Panc1 (cell line): ENCODE measurements around the gene CADM1. TPM values are rescaled to one million over a fixed set of nuclear protein-coding genes. Genes with fewer than 3 reads are reported as not detected.

Experiments
- ATAC-seq: fragments of 200-7000 bp; cut with Tn5 transposase; 2 replicates; pipeline ENCODE4 v1.9.1; 2020; ENCODE audit warnings: mild to moderate bottlenecking, moderate library complexity
- BruUV-seq: library from RNA; stranded (reverse); fragments of 400-500 nt; replicated peaks from 2 replicates; lab custom pipeline; 2021; lab: Mats Ljungman, UMichigan
- CTCF ChIA-PET: fragments of 300-600 bp; sonication (Branson Sonifier 250); formaldehyde crosslinking; loops from one replicate; lab custom pipeline; 2022; ENCODE audit warnings: antibody characterized with exemption; lab: Charles Lee
- POLR2A ChIA-PET: fragments of 300-600 bp; sonication (Branson Sonifier 250); formaldehyde crosslinking; loops from one replicate; lab custom pipeline; 2022; ENCODE audit warnings: antibody characterized with exemption; lab: Charles Lee
- DNase-seq: peaks from one replicate; pipeline ENCODE4 v3.0.0-alpha.2; 2010; ENCODE audit warnings: low read depth, low spot score
- H3K27ac ChIP-seq: 2 replicates; pipeline ENCODE4 v1.5.1; 2011; ENCODE audit warnings: mild to moderate bottlenecking, low read length, inconsistent platforms
- H3K27me3 ChIP-seq: fragments of 200-500 bp; sonication (Bioruptor generic); 2 replicates; pipeline ENCODE4 v1.6.0; 2014; ENCODE audit warnings: low read length, inconsistent platforms; ENCODE audit not compliant: control insufficient read depth, insufficient read depth
- H3K36me3 ChIP-seq: fragments of 200-500 bp; sonication (Bioruptor generic); 2 replicates; pipeline ENCODE4 v1.5.1; 2014; ENCODE audit warnings: inconsistent platforms, mild to moderate bottlenecking, low read length, moderate library complexity; ENCODE audit not compliant: control insufficient read depth, insufficient read depth
- H3K4me1 ChIP-seq: 2 replicates; pipeline ENCODE4 v1.5.1; 2011; ENCODE audit warnings: inconsistent platforms, mild to moderate bottlenecking, low read length, moderate library complexity; ENCODE audit not compliant: control insufficient read depth, insufficient read depth
- H3K4me3 ChIP-seq, 2 experiments: 2 replicates each; pipeline ENCODE4 v1.5.1; 2011 to 2012; ENCODE audit warnings: low read depth in 2 of 2, low read length in 2 of 2, mild to moderate bottlenecking in 2 of 2, inconsistent platforms in 1 of 2, moderate library complexity in 1 of 2
- H3K9me3 ChIP-seq: fragments of 200-500 bp; sonication (Bioruptor generic); 2 replicates; pipeline ENCODE4 v1.5.1; 2014; ENCODE audit warnings: low read depth, mild to moderate bottlenecking, inconsistent platforms, low read length, moderate library complexity; ENCODE audit not compliant: control insufficient read depth, insufficient read depth
- CTCF ChIP-seq: fragments of 450-650 bp; IDR thresholded peaks from 2 replicates; pipeline ENCODE4 v1.5.1; 2017; ENCODE audit warnings: mild to moderate bottlenecking
- POLR2AphosphoS5 ChIP-seq: IDR thresholded peaks from 2 replicates; pipeline ENCODE4 v1.6.1; 2012; ENCODE audit warnings: mild to moderate bottlenecking, low read depth, low read length, moderate library complexity
- REST ChIP-seq, 2 experiments: IDR thresholded peaks; 2 replicates each; pipeline ENCODE4 v1.6.1; 2011 to 2012; ENCODE audit warnings: low read depth in 2 of 2, control low read depth in 1 of 2, low read length in 1 of 2, mild to moderate bottlenecking in 1 of 2, moderate library complexity in 1 of 2; ENCODE audit not compliant: insufficient read depth in 1 of 2
- SIN3A ChIP-seq: IDR thresholded peaks from 2 replicates; pipeline ENCODE4 v1.6.1; 2012; ENCODE audit warnings: low read depth, mild to moderate bottlenecking, low read length, moderate library complexity, borderline replicate concordance; ENCODE audit not compliant: insufficient read depth
- TCF7L2 ChIP-seq: IDR thresholded peaks from 2 replicates; pipeline ENCODE4 v1.6.1; 2011; ENCODE audit warnings: mild to moderate bottlenecking, low read depth, low read length, inconsistent platforms
- in situ Hi-C: cut with HindIII; loops from 2 replicates; pipeline ENCODE4 v1.10.0; 2016; ENCODE audit warnings: low sequenced_read_pairs, low pct_unique_long_range_greater_than_20kb
- intact Hi-C: fragments of 100-400 bp; cut with micrococcal nuclease; formaldehyde crosslinking; loops from one replicate; pipeline ENCODE4 v1.10.0; 2022; ENCODE audit not compliant: unreplicated experiment
- total RNA-seq: library from RNA; stranded (reverse); gene quantifications from one replicate; pipeline ENCODE4 v1.2.1, GENCODE V29; 2021; ENCODE audit not compliant: unreplicated experiment

Gene CADM1
- total RNA-seq, 1 experiment from 2014 or later = 3.9 TPM

DNA sequence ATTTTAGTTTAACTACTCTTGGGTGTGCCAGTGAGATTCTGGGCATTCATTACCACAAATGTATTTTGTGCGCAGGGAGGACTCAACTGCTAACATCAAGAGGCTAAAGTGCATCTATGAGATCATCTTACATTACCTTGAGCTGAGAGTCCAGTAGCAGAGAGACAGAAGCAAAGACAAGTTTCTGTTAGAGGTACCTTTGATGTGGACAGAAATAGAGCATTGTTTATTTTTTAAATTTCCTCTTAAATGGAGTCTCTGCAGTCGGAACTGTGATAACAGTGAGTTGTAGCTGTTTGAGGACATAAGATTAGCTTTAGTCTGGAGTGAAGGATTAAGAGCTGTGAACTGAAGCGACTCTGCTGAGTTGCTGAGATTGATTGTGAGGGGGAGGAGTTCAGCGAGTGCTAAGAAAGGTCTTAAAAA lies 297.0 kb downstream of the CADM1 start:
- TF ChIP-seq POLR2AphosphoS5 = no peak
- TF ChIP-seq SIN3A = no peak
- TF ChIP-seq CTCF = no peak
- H3K36me3 ChIP-seq = no peaks in the 10 kb centered on the region
- no TSS peak for BruUV-seq
- no peak overlapping the region for H3K27ac ChIP-seq
- H3K4me1 ChIP-seq = no peaks in the 10 kb centered on the region
- CTCF ChIA-PET = no interaction called here
- no peaks in the 10 kb centered on the region for H3K27me3 ChIP-seq
- in situ Hi-C loops = no loop called here
- ATAC-seq = no peak
- no peaks in the 10 kb centered on the region for H3K9me3 ChIP-seq
- intact Hi-C loops = no loop called here
- POLR2A ChIA-PET = interaction anchor here (0.6 kb wide), 1 partner anchor 631 kb away, joined by 5 read pairs; no protein-coding TSS in a partner anchor
- no peak for DNase-seq
- no peak overlapping the region for H3K4me3 ChIP-seq

DNA sequence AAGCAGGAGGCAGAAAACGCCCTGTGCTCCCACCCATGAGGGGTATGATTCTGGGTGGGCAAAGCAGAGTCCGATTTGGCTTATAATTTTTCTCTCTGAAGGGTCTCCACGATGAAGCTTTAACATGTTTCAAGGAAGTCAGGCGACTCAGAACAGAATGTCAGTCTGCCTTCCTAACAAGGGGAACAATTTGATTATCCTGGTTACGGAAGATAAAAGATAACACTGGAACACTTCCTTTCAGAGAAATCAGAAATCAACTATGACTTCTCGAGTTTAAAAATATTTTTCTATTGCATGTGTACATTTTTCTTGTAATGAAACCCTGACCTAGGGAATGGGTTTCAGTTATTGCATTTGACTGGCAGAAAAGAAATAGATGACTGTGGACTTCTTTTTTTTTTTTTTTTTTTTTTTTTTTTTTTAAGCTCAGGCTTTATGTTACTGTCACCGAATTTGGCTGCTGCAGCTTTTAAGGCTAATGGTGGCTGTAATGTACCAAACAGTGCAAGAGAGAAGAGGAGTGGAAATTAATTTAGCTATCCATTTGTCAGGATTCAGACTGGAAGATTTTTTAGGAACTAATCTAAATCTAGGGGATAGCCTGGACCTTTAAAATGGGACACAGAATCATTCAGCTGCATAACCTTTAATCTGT lies 297.7 kb downstream of the CADM1 start:
- in situ Hi-C loops = no loop called here
- DNase-seq (no peak), ATAC-seq (no peak)
- H3K4me1 ChIP-seq = no peaks in the 10 kb centered on the region
- ChIA-PET CTCF (no interaction called here), POLR2A (interaction anchor here (0.6 kb wide), 1 partner anchor 630 kb away, joined by 5 read pairs; no protein-coding TSS in a partner anchor)
- H3K27me3 ChIP-seq = no peaks in the 10 kb centered on the region
- H3K36me3 ChIP-seq = no peaks in the 10 kb centered on the region
- no peaks in the 10 kb centered on the region for H3K9me3 ChIP-seq
- TF ChIP-seq REST (IDR thresholded peaks at IDR 0.05; ENCODE audit: insufficient read depth in 1 of 2, low read depth in 2 of 2, low read length in 1 of 2) (no peak), SIN3A (no peak), CTCF (no peak), TCF7L2 (no peak), POLR2AphosphoS5 (no peak)
- H3K4me3 ChIP-seq = no peak overlapping the region
- no TSS peak for BruUV-seq
- intact Hi-C loops = no loop called here
- H3K27ac ChIP-seq = no peak overlapping the region
